Astrocyte of the spinal cord (primary cell): ENCODE data around the gene PDE6A.

Experiments
- DNase-seq: peaks from one replicate; pipeline ENCODE4 v3.0.0; 2011; ENCODE audit warnings: low read depth, low spot score
- H3K4me3 ChIP-seq: 2 replicates; pipeline ENCODE4 v1.5.1; 2011; ENCODE audit warnings: low read depth, mild to moderate bottlenecking, low read length, moderate library complexity
- CTCF ChIP-seq: IDR thresholded peaks from 2 replicates; pipeline ENCODE4 v1.5.1; 2012; ENCODE audit warnings: low read depth, mild to moderate bottlenecking, low read length, inconsistent platforms
- in situ Hi-C: cut with HindIII; loops from 2 replicates; pipeline ENCODE4 v1.10.0; 2017; ENCODE audit warnings: low sequenced_read_pairs

Gene PDE6A

GRCh38 chr5:149931992-149932436 lies 12.6 kb downstream of the PDE6A start:
- no peak overlapping the region for H3K4me3 ChIP-seq
- in situ Hi-C loops = no loop called here
- TF ChIP-seq CTCF = no peak
- no peak for DNase-seq

- in situ Hi-C loops = no loop called here
- no peak for TF ChIP-seq CTCF
- no peak for DNase-seq
- H3K4me3 ChIP-seq = no peak overlapping the region
These were observed 13.6 kb downstream of the PDE6A start for GRCh38 chr5:149930749-149931574.

GRCh38 chr5:149930043-149930748 lies 14.4 kb downstream of the PDE6A start:
- in situ Hi-C loops = no loop called here
- no peak overlapping the region for H3K4me3 ChIP-seq
- TF ChIP-seq CTCF = no peak
- DNase-seq = no peak

- TF ChIP-seq CTCF = no peak
- in situ Hi-C loops = no loop called here
- DNase-seq = no peak
- no peak overlapping the region for H3K4me3 ChIP-seq
These were observed 20.1 kb downstream of the PDE6A start for GRCh38 chr5:149924486-149924885.

GRCh38 chr5:149922950-149923349 lies 21.6 kb downstream of the PDE6A start:
- no peak overlapping the region for H3K4me3 ChIP-seq
- no peak for DNase-seq
- in situ Hi-C loops = no loop called here
- TF ChIP-seq CTCF = no peak

GRCh38 chr5:149921597-149921996 lies 23.0 kb downstream of the PDE6A start:
- no peak overlapping the region for H3K4me3 ChIP-seq
- DNase-seq = no peak
- in situ Hi-C loops = no loop called here
- TF ChIP-seq CTCF = no peak
